ENCODE measurements around the gene RGCC.

Gene RGCC

DNA sequence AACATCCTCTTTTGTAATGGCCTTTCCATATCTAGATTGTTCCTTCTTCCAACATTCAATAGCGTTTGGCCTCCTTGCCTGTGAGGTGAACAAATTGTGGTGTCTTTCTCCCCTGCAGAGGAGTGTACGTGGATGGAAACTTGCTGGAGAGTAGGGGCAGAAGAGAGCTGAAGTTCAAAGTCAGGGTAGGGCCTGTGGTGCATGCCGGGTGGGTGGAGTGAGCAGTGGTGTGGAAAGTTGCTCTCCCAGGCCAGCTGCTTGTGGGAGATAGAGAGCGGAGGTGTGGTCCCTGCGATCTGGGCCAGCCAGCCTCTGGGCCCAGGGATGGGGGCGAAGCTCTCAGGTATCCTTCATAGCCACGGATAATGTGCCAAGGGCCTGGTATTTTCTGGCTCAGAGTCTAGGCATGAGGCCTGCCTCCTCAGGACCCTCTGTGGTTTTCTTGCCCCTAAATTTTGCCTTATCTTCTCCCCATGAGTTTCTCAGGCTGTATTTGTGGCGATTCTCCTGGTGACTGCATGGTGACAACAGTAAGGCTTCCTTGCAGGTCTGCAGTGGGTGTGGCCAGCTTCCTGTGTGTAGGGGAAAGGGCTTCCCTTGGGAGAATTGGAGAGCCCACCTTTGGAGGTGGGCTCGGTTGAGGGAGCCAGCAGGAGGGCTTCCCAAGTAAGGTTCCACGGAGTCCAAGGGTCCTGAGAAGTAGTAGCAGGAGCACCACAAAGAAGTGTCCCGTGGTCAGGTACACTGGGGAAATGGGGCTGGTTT is 6.7 kb downstream of the RGCC start:
- no peaks in the 10 kb centered on the region for H3K4me1 ChIP-seq (ENCODE audit: control insufficient read depth, insufficient read depth, low read length)
- H3K27ac ChIP-seq (ENCODE audit: extremely low read depth, low read depth, low read length): no peak overlapping the region
- no peak overlapping the region for H3K4me3 ChIP-seq (ENCODE audit: low read depth, low read length)
- no peak for TF ChIP-seq MYNN (tag by site-specific recombination; IDR thresholded peaks at IDR 0.05; ENCODE audit: borderline replicate concordance)
- TF ChIP-seq, protein P1, sequence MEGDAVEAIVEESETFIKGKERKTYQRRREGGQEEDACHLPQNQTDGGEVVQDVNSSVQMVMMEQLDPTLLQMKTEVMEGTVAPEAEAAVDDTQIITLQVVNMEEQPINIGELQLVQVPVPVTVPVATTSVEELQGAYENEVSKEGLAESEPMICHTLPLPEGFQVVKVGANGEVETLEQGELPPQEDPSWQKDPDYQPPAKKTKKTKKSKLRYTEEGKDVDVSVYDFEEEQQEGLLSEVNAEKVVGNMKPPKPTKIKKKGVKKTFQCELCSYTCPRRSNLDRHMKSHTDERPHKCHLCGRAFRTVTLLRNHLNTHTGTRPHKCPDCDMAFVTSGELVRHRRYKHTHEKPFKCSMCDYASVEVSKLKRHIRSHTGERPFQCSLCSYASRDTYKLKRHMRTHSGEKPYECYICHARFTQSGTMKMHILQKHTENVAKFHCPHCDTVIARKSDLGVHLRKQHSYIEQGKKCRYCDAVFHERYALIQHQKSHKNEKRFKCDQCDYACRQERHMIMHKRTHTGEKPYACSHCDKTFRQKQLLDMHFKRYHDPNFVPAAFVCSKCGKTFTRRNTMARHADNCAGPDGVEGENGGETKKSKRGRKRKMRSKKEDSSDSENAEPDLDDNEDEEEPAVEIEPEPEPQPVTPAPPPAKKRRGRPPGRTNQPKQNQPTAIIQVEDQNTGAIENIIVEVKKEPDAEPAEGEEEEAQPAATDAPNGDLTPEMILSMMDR (tag by site-specific recombination; IDR thresholded peaks at IDR 0.05): no peak
- TF ChIP-seq EGR2 (tag by site-specific recombination; IDR thresholded peaks at IDR 0.05; ENCODE audit: low read depth): peak; percentile 59
- peak; percentile 38; the same call in 1 of the 2 replicates for TF ChIP-seq ZFHX2 (tag by site-specific recombination; conservative IDR thresholded peaks at IDR 0.05)
- TF ChIP-seq ZNF146 (tag by site-specific recombination; IDR thresholded peaks at IDR 0.05): no peak
- no peak for TF ChIP-seq MEIS1 (CRISPR knock-in tag; IDR thresholded peaks at IDR 0.05; ENCODE audit: borderline replicate concordance)
- no peak for TF ChIP-seq HOXC10 (CRISPR knock-in tag; IDR thresholded peaks at IDR 0.05)
- peaks cover 0 to 6% of the 10 kb centered on the region in 2 experiments; a peak in 1 of 3 replicates for H3K36me3 ChIP-seq (ENCODE audit: control insufficient read depth in 2 of 2, insufficient read depth in 1 of 2, low read length in 2 of 2)
- H3K9me3 ChIP-seq (ENCODE audit: control insufficient read depth, insufficient read depth, low read depth, low read length): no peaks in the 10 kb centered on the region
- ChIA-PET CTCF (no interaction called here), POLR2A (no interaction called here)

GRCh38 chr13:41465241-41465847 is 8.0 kb downstream of the RGCC start:
- POLR2A ChIA-PET: no interaction called here
- no peaks in the 10 kb centered on the region for H3K4me1 ChIP-seq (ENCODE audit: control insufficient read depth, insufficient read depth, low read length)

DNA sequence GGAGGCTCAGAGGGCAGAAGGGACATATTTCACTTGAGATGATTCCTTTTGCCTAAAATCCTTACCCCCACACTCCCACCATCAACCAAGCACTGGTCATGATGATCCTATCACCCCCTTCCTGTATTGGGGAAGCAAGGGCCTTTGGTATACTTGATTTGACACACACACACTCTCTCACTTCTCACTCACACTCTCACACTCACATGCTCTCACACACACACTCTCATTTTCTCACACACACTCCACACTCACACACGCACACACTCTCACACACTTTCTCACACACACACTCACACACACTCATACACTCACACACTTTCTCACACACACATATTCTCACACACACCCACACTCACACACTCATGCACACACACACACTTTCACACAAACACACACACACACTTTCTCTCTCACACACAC is 8.6 kb downstream of the RGCC start:
- no peak overlapping the region for H3K27ac ChIP-seq (ENCODE audit: extremely low read depth, low read depth, low read length)
- ChIA-PET POLR2A (no interaction called here), CTCF (no interaction called here)
- H3K36me3 ChIP-seq (ENCODE audit: control insufficient read depth in 2 of 2, insufficient read depth in 1 of 2, low read length in 2 of 2): peaks cover 0 to 12% of the 10 kb centered on the region in 2 experiments; a peak in 1 of 3 replicates
- no peaks in the 10 kb centered on the region for H3K4me1 ChIP-seq (ENCODE audit: control insufficient read depth, insufficient read depth, low read length)
- H3K4me3 ChIP-seq (ENCODE audit: low read depth, low read length): no peak overlapping the region
- TF ChIP-seq ZNF18 (tag by site-specific recombination; IDR thresholded peaks at IDR 0.05) (0 out of 2 replicates have a peak, but pooled peaks have one; percentile 22), TRIM28 (IDR thresholded peaks at IDR 0.05; ENCODE audit: borderline replicate concordance, low read length) (no peak), OVOL3 (tag by site-specific recombination; IDR thresholded peaks at IDR 0.05) (no peak), PATZ1 (tag by site-specific recombination; IDR thresholded peaks at IDR 0.05) (no peak), ZNF488 (tag by site-specific recombination; IDR thresholded peaks at IDR 0.05) (peak; percentile 31; the same call in 1 of the 2 replicates), PRDM1 (tag by site-specific recombination; IDR thresholded peaks at IDR 0.05) (peak; percentile 100), ZNF473 (tag by site-specific recombination; IDR thresholded peaks at IDR 0.05) (0 out of 2 replicates have a peak, but pooled peaks have one; percentile 25), SCRT2 (tag by site-specific recombination; IDR thresholded peaks at IDR 0.05) (no peak), ZNF707 (tag by site-specific recombination; IDR thresholded peaks at IDR 0.05) (0 out of 2 replicates have a peak, but pooled peaks have one; percentile 9), ZNF354C (tag by site-specific recombination; IDR thresholded peaks at IDR 0.05; ENCODE audit: borderline replicate concordance, low read depth) (no peak), ZNF571 (tag by site-specific recombination; IDR thresholded peaks at IDR 0.05) (peak; percentile 63; the same call in 1 of the 2 replicates)
- TF ChIP-seq, protein P2, sequence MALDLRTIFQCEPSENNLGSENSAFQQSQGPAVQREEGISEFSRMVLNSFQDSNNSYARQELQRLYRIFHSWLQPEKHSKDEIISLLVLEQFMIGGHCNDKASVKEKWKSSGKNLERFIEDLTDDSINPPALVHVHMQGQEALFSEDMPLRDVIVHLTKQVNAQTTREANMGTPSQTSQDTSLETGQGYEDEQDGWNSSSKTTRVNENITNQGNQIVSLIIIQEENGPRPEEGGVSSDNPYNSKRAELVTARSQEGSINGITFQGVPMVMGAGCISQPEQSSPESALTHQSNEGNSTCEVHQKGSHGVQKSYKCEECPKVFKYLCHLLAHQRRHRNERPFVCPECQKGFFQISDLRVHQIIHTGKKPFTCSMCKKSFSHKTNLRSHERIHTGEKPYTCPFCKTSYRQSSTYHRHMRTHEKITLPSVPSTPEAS (tag by site-specific recombination; IDR thresholded peaks at IDR 0.05): peak; percentile 67
- TF ChIP-seq, protein P3, sequence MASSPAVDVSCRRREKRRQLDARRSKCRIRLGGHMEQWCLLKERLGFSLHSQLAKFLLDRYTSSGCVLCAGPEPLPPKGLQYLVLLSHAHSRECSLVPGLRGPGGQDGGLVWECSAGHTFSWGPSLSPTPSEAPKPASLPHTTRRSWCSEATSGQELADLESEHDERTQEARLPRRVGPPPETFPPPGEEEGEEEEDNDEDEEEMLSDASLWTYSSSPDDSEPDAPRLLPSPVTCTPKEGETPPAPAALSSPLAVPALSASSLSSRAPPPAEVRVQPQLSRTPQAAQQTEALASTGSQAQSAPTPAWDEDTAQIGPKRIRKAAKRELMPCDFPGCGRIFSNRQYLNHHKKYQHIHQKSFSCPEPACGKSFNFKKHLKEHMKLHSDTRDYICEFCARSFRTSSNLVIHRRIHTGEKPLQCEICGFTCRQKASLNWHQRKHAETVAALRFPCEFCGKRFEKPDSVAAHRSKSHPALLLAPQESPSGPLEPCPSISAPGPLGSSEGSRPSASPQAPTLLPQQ (tag by site-specific recombination; IDR thresholded peaks at IDR 0.05): no peak
- no peaks in the 10 kb centered on the region for H3K9me3 ChIP-seq (ENCODE audit: control insufficient read depth, insufficient read depth, low read depth, low read length)

More at GRCh38 chr13:41465241-41465847, 8.0 kb downstream of the RGCC start:
- Histone ChIP-seq H3K9me3 (ENCODE audit: control insufficient read depth, insufficient read depth, low read depth, low read length) (no peaks in the 10 kb centered on the region), H3K36me3 (ENCODE audit: control insufficient read depth in 2 of 2, insufficient read depth in 1 of 2, low read length in 2 of 2) (peaks cover 0 to 11% of the 10 kb centered on the region in 2 experiments; a peak in 1 of 3 replicates), H3K27ac (ENCODE audit: extremely low read depth, low read depth, low read length) (no peak overlapping the region), H3K4me3 (ENCODE audit: low read depth, low read length) (no peak overlapping the region)
- TF ChIP-seq IKZF3 (tag by site-specific recombination; IDR thresholded peaks at IDR 0.05): no peak
- no peak for TF ChIP-seq ZNF221 (tag by site-specific recombination; IDR thresholded peaks at IDR 0.05; ENCODE audit: borderline replicate concordance)
- TF ChIP-seq ZNF23 (tag by site-specific recombination; IDR thresholded peaks at IDR 0.05; ENCODE audit: borderline replicate concordance): no peak
- CTCF ChIA-PET: no interaction called here

All from HEK293 (cell line).